Endodermal cell (in vitro differentiated cells): ENCODE data around the gene PDHA1. TPM values are rescaled to one million over a fixed set of nuclear protein-coding genes. Genes with fewer than 3 reads are reported as not detected.
A peak's percentile ranks its signal among the peaks of the same experiment; 100 is the strongest.

Experiments
- DNase-seq: peaks from one replicate; pipeline ENCODE4 v3.0.0-alpha.2; 2017
- H3K27ac ChIP-seq: 2 replicates; pipeline ENCODE4 v1.5.1; 2013; ENCODE audit warnings: mild to moderate bottlenecking, low read depth, low read length, moderate library complexity
- H3K27me3 ChIP-seq: 2 replicates; pipeline ENCODE4 v1.6.1; 2013; ENCODE audit warnings: mild to moderate bottlenecking, low read length, moderate library complexity; ENCODE audit not compliant: insufficient read depth, control insufficient read depth, poor library complexity, severe bottlenecking
- H3K36me3 ChIP-seq: 2 replicates; pipeline ENCODE4 v1.7.0; 2013; ENCODE audit warnings: mild to moderate bottlenecking, low read length, moderate library complexity; ENCODE audit not compliant: control insufficient read depth, insufficient read depth
- H3K4me1 ChIP-seq: one replicate; pipeline ENCODE4 v1.7.0; 2013; ENCODE audit warnings: low read length; ENCODE audit not compliant: control insufficient read depth, insufficient read depth
- H3K4me3 ChIP-seq: 2 replicates; pipeline ENCODE4 v1.5.1; 2013; ENCODE audit warnings: mild to moderate bottlenecking, low read length, moderate library complexity
- H3K9ac ChIP-seq: 2 replicates; pipeline ENCODE4 v1.6.1; 2013; ENCODE audit warnings: mild to moderate bottlenecking, low read length, moderate library complexity; ENCODE audit not compliant: poor library complexity, severe bottlenecking; ENCODE audit errors: extremely low read depth
- H3K9me3 ChIP-seq: 2 replicates; pipeline ENCODE4 v1.6.1; 2013; ENCODE audit warnings: mild to moderate bottlenecking, low read length, moderate library complexity; ENCODE audit not compliant: control insufficient read depth
- H3K27ac Mint-ChIP-seq: 2 replicates; pipeline ENCODE4 v1.8.0; 2020; ENCODE audit warnings: mixed read lengths
- H3K27me3 Mint-ChIP-seq: 2 replicates; pipeline ENCODE4 v1.8.0; 2021; ENCODE audit warnings: mild to moderate bottlenecking, mixed read lengths; ENCODE audit not compliant: insufficient read depth
- H3K36me3 Mint-ChIP-seq: 2 replicates; pipeline ENCODE4 v1.8.0; 2020; ENCODE audit warnings: low read depth, mixed read lengths
- H3K4me1 Mint-ChIP-seq: 2 replicates; pipeline ENCODE4 v1.8.0; 2020; ENCODE audit warnings: mixed read lengths
- H3K4me3 Mint-ChIP-seq: 2 replicates; pipeline ENCODE4 v1.8.0; 2020; ENCODE audit warnings: mild to moderate bottlenecking, moderate library complexity, mixed read lengths
- H3K9me3 Mint-ChIP-seq: 2 replicates; pipeline ENCODE4 v1.8.0; 2020; ENCODE audit warnings: mild to moderate bottlenecking, mixed read lengths
- WGBS, 2 experiments: methylation state at CpG; one replicate each; pipeline versions ENCODE4 v1.1.5 to v1.1.7; 2013; ENCODE audit warnings: missing lambda C conversion rate in 2 of 2, mixed read lengths in 1 of 2; ENCODE audit not compliant: insufficient coverage in 1 of 2, insufficient read length in 1 of 2; 5-methylcytosine and 5-hydroxymethylcytosine counted together
- total RNA-seq, 2 donors: library from RNA; stranded (reverse); fragmentation: NEBNext Ultra II Directional in 1 of 2; extraction: Animal tissue kit (Norgen Biotek cat#: 25700) in 1 of 2; gene quantifications; 2 replicates in 1 of 2; 3 replicates in 1 of 2; pipeline ENCODE4 v1.2.1, GENCODE V29; 2021
- TF ChIP-seq, protein P1 (sequence below): fragments of 200-600 bp; sonication (generic); conservative IDR thresholded peaks from 2 replicates; pipeline ENCODE4 v1.5.0; 2021; ENCODE audit warnings: antibody characterized with exemption, mild to moderate bottlenecking

Gene PDHA1
- total RNA-seq, 2 donors from 2014 or later = 341 to 362 TPM

DNA sequence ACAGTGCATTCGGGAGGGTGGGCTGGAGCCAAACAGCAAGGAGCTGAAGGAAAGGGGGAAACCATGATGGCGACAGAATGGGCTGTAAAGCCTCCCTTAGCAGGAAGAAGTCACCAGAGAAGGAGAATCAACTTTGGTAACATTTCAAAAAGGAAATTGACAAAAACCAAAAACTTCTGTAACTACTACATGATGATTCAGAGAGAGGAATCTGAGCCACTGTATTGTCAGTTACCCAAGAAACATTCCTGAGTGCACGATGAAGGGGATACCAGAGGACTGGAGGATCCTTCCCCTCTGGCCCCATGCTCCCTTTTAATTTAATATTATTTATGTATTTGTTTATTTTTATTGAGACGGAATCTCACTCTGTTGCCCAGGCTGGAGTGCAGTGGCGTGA is 26.3 kb downstream of the PDHA1 start:
- H3K27ac ChIP-seq = no peak overlapping the region
- no peaks in the 10 kb centered on the region for H3K9me3 ChIP-seq
- H3K9ac ChIP-seq = no peak overlapping the region
- TF ChIP-seq, protein P1, sequence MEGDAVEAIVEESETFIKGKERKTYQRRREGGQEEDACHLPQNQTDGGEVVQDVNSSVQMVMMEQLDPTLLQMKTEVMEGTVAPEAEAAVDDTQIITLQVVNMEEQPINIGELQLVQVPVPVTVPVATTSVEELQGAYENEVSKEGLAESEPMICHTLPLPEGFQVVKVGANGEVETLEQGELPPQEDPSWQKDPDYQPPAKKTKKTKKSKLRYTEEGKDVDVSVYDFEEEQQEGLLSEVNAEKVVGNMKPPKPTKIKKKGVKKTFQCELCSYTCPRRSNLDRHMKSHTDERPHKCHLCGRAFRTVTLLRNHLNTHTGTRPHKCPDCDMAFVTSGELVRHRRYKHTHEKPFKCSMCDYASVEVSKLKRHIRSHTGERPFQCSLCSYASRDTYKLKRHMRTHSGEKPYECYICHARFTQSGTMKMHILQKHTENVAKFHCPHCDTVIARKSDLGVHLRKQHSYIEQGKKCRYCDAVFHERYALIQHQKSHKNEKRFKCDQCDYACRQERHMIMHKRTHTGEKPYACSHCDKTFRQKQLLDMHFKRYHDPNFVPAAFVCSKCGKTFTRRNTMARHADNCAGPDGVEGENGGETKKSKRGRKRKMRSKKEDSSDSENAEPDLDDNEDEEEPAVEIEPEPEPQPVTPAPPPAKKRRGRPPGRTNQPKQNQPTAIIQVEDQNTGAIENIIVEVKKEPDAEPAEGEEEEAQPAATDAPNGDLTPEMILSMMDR = no peak
- no peaks in the 10 kb centered on the region for H3K27me3 ChIP-seq
- no peaks in the 10 kb centered on the region for H3K36me3 ChIP-seq
- Mint-ChIP-seq H3K4me3 (no peak overlapping the region), H3K27me3 (peaks cover 14% of the 10 kb centered on the region), H3K4me1 (no peaks in the 10 kb centered on the region), H3K27ac (no peak overlapping the region), H3K36me3 (peaks cover 16% of the 10 kb centered on the region), H3K9me3 (peaks cover 62% of the 10 kb centered on the region)
- H3K4me3 ChIP-seq = no peak overlapping the region
- DNase-seq = no peak
- H3K4me1 ChIP-seq = no peaks in the 10 kb centered on the region
- 90 to 100% methylated on average over 1 to 4 of the region's 5 CpGs for WGBS, 2 experiments

DNA sequence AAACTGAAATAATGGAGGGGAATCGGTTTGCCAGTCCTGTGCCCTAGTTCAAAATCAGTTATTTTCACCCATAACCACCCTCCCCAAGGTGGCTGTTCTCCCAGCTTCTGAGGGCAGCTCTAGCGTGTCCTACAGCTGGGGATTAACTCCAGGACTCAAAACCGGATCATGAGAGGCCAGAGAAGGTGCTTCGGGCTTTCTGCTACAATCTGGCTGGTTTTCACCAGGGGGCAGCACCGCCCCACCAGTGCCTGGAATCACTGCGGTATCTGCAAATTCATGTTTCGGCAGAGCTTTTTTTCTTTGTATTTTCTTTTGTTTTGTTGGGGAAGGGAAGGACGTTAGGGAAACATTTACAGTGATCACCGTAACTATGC is 28.4 kb downstream of the PDHA1 start:
- no peak overlapping the region for H3K27ac Mint-ChIP-seq
- Histone ChIP-seq H3K27ac (no peak overlapping the region), H3K36me3 (no peaks in the 10 kb centered on the region), H3K27me3 (no peaks in the 10 kb centered on the region), H3K4me3 (peak overlapping the region; percentile 79), H3K4me1 (no peaks in the 10 kb centered on the region), H3K9ac (no peak overlapping the region), H3K9me3 (no peaks in the 10 kb centered on the region)
- peaks cover 65% of the 10 kb centered on the region for H3K9me3 Mint-ChIP-seq
- 5 to 17% methylated on average over 2 to 9 of the region's 9 CpGs for WGBS, 2 experiments
- peaks cover 14% of the 10 kb centered on the region for H3K27me3 Mint-ChIP-seq
- H3K4me3 Mint-ChIP-seq = peak overlapping the region; percentile 57
- TF ChIP-seq, protein P1 = peak; percentile 82
- peaks cover 3% of the 10 kb centered on the region for H3K36me3 Mint-ChIP-seq
- peak; percentile 89 for DNase-seq
- H3K4me1 Mint-ChIP-seq = no peaks in the 10 kb centered on the region

DNA sequence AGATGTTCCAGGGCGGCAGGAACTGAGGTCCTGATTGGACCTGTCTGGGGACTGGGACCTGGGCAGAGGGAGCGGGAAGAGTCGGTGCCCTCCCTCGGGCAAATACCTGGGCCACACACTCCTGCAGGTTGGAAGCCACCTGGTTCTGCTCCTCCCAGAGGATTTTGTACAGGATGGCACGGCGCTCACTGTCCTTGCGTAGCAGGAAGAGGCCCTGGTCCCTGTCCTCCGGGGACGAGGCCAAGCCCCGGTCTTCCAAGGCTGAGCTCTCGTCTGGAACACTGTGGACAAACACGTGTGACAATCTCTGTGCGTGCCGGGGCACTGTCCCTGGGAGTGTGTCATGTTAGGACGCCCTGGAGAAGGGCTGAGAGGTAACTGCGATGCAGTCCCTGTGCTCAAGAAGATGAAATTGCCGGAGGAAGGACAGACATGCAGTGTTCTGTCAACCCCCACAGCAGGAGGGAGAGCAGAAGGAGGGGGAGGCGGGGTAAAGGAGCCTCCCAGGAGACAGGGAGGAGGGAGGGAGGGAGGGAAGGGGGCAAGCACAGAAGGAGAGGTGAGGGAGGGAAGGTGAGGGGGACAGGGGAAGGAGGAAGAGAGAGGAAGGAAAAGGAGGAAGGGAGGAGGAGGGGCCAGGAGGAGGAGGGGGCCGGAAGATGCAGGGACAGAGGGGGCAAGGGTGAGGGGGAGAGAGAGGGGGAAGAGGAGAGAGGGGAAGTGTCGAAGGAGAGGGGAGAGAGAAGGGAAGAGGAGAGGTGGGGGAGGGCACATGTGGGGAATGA is 29.0 kb downstream of the PDHA1 start:
- Histone ChIP-seq H3K4me3 (peak overlapping the region; percentile 79), H3K9me3 (no peaks in the 10 kb centered on the region), H3K4me1 (no peaks in the 10 kb centered on the region), H3K9ac (no peak overlapping the region), H3K27me3 (no peaks in the 10 kb centered on the region), H3K36me3 (no peaks in the 10 kb centered on the region), H3K27ac (no peak overlapping the region)
- 0 to 4% methylated on average over 2 to 19 of the region's 20 CpGs for WGBS, 2 experiments
- Mint-ChIP-seq H3K27me3 (peaks cover 14% of the 10 kb centered on the region), H3K4me1 (no peaks in the 10 kb centered on the region), H3K36me3 (no peaks in the 10 kb centered on the region), H3K4me3 (peak overlapping the region; percentile 57), H3K27ac (no peak overlapping the region), H3K9me3 (peaks cover 66% of the 10 kb centered on the region)
- TF ChIP-seq, protein P1 = no peak
- peak; percentile 71 for DNase-seq
